ENCODE data around the gene LRRC32. TPM values are rescaled to one million over a fixed set of nuclear protein-coding genes. Genes with fewer than 3 reads are reported as not detected.

The LRRC32 gene
- total RNA-seq, 2 experiments from 2014 or later = 5.5 to 25.3 TPM

GRCh38 chr11:76665921-76666351 lies 4.6 kb downstream of the LRRC32 start:
- Histone ChIP-seq H4K20me1 (ENCODE audit: insufficient read depth, low read length) (no peaks in the 10 kb centered on the region), H3K4me1 (ENCODE audit: insufficient read depth, low read length, poor library complexity, severe bottlenecking) (peaks cover 60% of the 10 kb centered on the region), H2AFZ (ENCODE audit: low read length) (no peak overlapping the region; the same call in 1 of the 2 replicates), H3K79me2 (ENCODE audit: insufficient read depth, low read depth, low read length) (peaks cover 42% of the 10 kb centered on the region; the same call in 1 of the 2 replicates), H3K9me2 (ENCODE audit: insufficient read depth, low read length) (no peaks in the 10 kb centered on the region), H3K36me3 (ENCODE audit: insufficient read depth, low read length) (peaks cover 29% of the 10 kb centered on the region; the same call in 1 of the 2 replicates), H3K27ac (ENCODE audit: low read depth, low read length, poor library complexity, severe bottlenecking) (peak overlapping the region; percentile 76), H3K4me3 (ENCODE audit: low read depth, low read length, poor library complexity, severe bottlenecking) (peak overlapping the region; percentile 79), H3K9me3 (ENCODE audit: low read length) (no peaks in the 10 kb centered on the region), H3K4me2 (ENCODE audit: low read length) (peak overlapping the region; percentile 89)
- peak; percentile 51 for DNase-seq (ENCODE audit: low spot score)
- BruUV-seq (replicated peaks) = no TSS peak
- intact Hi-C loops (cut with micrococcal nuclease; ENCODE audit: unreplicated experiment) = no loop called here
- TF ChIP-seq EZH2phosphoT487 (IDR thresholded peaks at IDR 0.05; ENCODE audit: borderline replicate concordance, low read depth, low read length) (no peak), CTCF (conservative IDR thresholded peaks at IDR 0.05; ENCODE audit: low read length) (no peak)
- ChIA-PET CTCF (ENCODE audit: unreplicated experiment) (interaction anchor here (1.6 kb wide), 1 partner anchor 67 kb away, joined by 6 read pairs; no protein-coding TSS in a partner anchor), POLR2A (interaction anchor here (2.6 kb wide), 1 partner anchor 28 kb away, joined by 8 read pairs; no protein-coding TSS in a partner anchor)

- POLR2A ChIA-PET = interaction anchor here (1.3 to 2.6 kb wide), 3 partner anchors 8 to 27 kb away, joined by 5 to 8 read pairs (median 7); no protein-coding TSS in a partner anchor
- Histone ChIP-seq H2AFZ (ENCODE audit: low read length) (no peak overlapping the region; the same call in 1 of the 2 replicates), H3K4me2 (ENCODE audit: low read length) (peak overlapping the region; percentile 89), H3K4me1 (ENCODE audit: insufficient read depth, low read length, poor library complexity, severe bottlenecking) (peaks cover 59% of the 10 kb centered on the region), H3K9me2 (ENCODE audit: insufficient read depth, low read length) (no peaks in the 10 kb centered on the region), H3K27ac (ENCODE audit: low read depth, low read length, poor library complexity, severe bottlenecking) (peak overlapping the region; percentile 76), H3K4me3 (ENCODE audit: low read depth, low read length, poor library complexity, severe bottlenecking) (peak overlapping the region; percentile 79), H3K36me3 (ENCODE audit: insufficient read depth, low read length) (peaks cover 36% of the 10 kb centered on the region), H4K20me1 (ENCODE audit: insufficient read depth, low read length) (no peaks in the 10 kb centered on the region), H3K9me3 (ENCODE audit: low read length) (no peaks in the 10 kb centered on the region), H3K79me2 (ENCODE audit: insufficient read depth, low read depth, low read length) (peaks cover 41% of the 10 kb centered on the region; the same call in 1 of the 2 replicates)
- intact Hi-C loops (cut with micrococcal nuclease; ENCODE audit: unreplicated experiment) = no loop called here
- DNase-seq (ENCODE audit: low spot score) = peak; percentile 45
- no TSS peak for BruUV-seq (replicated peaks)
- TF ChIP-seq EZH2phosphoT487 (IDR thresholded peaks at IDR 0.05; ENCODE audit: borderline replicate concordance, low read depth, low read length) (no peak), CTCF (conservative IDR thresholded peaks at IDR 0.05; ENCODE audit: low read length) (no peak)
- CTCF ChIA-PET (ENCODE audit: unreplicated experiment) = interaction anchor here (1.6 kb wide), 1 partner anchor 66 kb away, joined by 6 read pairs; no protein-coding TSS in a partner anchor
These were observed 5.4 kb downstream of the LRRC32 start for GRCh38 chr11:76665172-76665571.

- H3K79me2 ChIP-seq (ENCODE audit: insufficient read depth, low read depth, low read length) = peaks cover 36% of the 10 kb centered on the region; the same call in 1 of the 2 replicates
- DNase-seq (ENCODE audit: low spot score) = peak; percentile 83
- peaks cover 42% of the 10 kb centered on the region for H3K36me3 ChIP-seq (ENCODE audit: insufficient read depth, low read length)
- no peaks in the 10 kb centered on the region for H3K9me3 ChIP-seq (ENCODE audit: low read length)
- no TSS peak for BruUV-seq (replicated peaks)
- TF ChIP-seq EZH2phosphoT487 (IDR thresholded peaks at IDR 0.05; ENCODE audit: borderline replicate concordance, low read depth, low read length) = no peak
- no peak for TF ChIP-seq CTCF (conservative IDR thresholded peaks at IDR 0.05; ENCODE audit: low read length)
- CTCF ChIA-PET (ENCODE audit: unreplicated experiment) = interaction anchor here (0.6 to 1.6 kb wide), 3 partner anchors 10 to 66 kb away, joined by 3 to 6 read pairs (median 5); no protein-coding TSS in a partner anchor
- peaks cover 59% of the 10 kb centered on the region for H3K4me1 ChIP-seq (ENCODE audit: insufficient read depth, low read length, poor library complexity, severe bottlenecking)
- H4K20me1 ChIP-seq (ENCODE audit: insufficient read depth, low read length) = no peaks in the 10 kb centered on the region
- POLR2A ChIA-PET = interaction anchor here (0.9 to 2.6 kb wide), 4 partner anchors 9 to 35 kb away, joined by 4 to 8 read pairs (median 6); no protein-coding TSS in a partner anchor
- peak overlapping the region; percentile 79 for H3K4me3 ChIP-seq (ENCODE audit: low read depth, low read length, poor library complexity, severe bottlenecking)
- H2AFZ ChIP-seq (ENCODE audit: low read length) = no peak overlapping the region; the same call in 1 of the 2 replicates
- H3K27ac ChIP-seq (ENCODE audit: low read depth, low read length, poor library complexity, severe bottlenecking) = peak overlapping the region; percentile 76
- peak overlapping the region; percentile 89 for H3K4me2 ChIP-seq (ENCODE audit: low read length)
- no peaks in the 10 kb centered on the region for H3K9me2 ChIP-seq (ENCODE audit: insufficient read depth, low read length)
- intact Hi-C loops (cut with micrococcal nuclease; ENCODE audit: unreplicated experiment) = no loop called here
These were observed 5.9 kb downstream of the LRRC32 start for GRCh38 chr11:76664578-76665061.

Measured in OCI-LY7 (cell line).